Stimulated activated naive CD4-positive, alpha-beta T cell (primary cell): ENCODE data around the gene KLHL42.
"Not testable (repeated sequence)": the region's sequence is repeated elsewhere in the genome, so short reads cannot be mapped to it uniquely, and the experiment has no call there.

Experiments used
- DNase-seq, 6 experiments: peaks; one replicate each; lab custom pipeline; 2025; lab: John Stamatoyannopoulos, UW

Gene KLHL42, protein sequence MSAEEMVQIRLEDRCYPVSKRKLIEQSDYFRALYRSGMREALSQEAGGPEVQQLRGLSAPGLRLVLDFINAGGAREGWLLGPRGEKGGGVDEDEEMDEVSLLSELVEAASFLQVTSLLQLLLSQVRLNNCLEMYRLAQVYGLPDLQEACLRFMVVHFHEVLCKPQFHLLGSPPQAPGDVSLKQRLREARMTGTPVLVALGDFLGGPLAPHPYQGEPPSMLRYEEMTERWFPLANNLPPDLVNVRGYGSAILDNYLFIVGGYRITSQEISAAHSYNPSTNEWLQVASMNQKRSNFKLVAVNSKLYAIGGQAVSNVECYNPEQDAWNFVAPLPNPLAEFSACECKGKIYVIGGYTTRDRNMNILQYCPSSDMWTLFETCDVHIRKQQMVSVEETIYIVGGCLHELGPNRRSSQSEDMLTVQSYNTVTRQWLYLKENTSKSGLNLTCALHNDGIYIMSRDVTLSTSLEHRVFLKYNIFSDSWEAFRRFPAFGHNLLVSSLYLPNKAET

DNA sequence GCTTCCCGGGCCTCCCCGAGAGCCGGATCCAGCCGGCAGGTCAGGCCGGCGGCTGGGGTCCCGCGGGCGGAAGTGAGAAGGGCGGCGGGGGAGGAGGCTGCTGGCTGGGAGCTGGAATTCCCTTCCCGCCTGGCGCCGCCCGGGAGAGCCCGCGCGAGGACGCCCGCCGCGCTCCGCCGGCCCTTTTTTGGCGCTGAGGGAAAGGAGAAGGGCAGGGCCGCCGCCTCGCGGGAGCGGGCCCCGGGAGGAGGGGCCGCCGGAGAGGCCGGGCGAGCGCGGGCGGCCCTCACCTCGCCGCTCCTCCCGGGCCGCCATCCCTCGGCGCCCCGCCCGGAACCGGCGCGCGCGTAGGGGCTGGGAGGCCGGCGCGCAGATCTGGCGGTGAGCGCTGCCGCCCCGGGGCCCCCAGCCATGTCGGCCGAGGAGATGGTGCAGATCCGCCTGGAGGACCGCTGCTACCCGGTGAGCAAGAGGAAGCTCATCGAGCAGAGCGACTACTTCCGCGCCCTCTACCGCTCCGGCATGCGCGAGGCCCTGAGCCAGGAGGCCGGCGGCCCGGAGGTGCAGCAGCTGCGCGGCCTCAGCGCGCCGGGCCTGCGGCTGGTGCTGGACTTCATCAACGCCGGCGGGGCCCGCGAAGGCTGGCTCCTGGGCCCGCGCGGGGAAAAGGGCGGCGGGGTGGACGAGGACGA lies at the start of gene KLHL42, which contains the start of gene MANSC4:
TSS of gene KLHL42 (plus strand) at position 314 of the 692 bp plus-strand sequence. CDS start at position 412, 98 bp downstream.
TSS of gene MANSC4 (minus strand) at position 317 of the 692 bp plus-strand sequence. CDS start 8,960 bp downstream, outside the sequence.
- DNase-seq, result peak; percentile 35 to 72 (median 52)

DNA sequence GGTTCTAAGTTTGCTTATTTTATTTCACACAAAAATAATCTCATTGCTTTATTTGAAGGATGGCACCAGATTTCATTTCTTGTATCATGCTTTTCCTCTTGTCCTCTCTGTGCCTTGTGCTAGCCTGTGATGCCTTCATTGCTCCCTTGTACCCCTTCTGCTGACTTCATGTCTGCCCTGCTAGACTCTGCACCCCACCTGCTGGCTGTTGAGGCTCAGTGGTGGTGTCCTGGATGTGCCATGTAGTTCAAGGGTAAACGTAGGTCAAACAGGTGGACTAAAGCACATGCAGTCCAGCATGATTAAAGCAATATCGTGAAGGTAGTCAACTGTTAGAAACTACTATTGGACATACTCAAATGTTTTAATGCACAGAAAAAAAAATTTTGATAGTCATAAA lies 47.8 kb upstream of the KLHL42 start:
- no peak for DNase-seq

DNA sequence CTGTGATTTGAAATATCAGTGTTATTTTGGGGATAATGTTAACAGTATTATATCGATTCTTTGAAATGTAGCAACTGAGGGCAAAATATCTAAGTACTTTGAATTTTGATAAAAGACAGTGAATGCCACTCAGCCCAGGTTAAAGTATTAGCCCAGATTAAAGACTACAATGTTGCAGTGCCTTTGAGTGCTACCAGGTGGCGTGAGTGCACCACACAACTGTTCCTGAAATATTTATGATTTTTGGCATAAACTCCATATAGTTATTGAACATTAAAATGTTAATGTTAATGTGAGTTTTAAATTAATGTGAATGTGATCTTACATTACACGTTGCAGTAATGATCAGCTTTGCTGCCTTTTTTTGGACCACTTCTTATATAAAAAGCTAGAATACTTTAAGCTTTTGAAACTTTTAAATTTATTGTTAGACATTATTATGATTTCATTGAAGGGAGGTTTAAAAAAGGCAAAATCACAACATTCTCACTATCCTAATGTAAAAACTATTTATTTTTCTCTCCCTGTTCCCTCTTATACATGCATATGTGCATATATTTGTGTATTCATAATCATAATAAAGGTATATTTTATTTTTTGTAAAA lies 46.9 kb upstream of the KLHL42 start:
- DNase-seq, result peak in 4 of 6 experiments; percentile 2 to 47 (median 24)

DNA sequence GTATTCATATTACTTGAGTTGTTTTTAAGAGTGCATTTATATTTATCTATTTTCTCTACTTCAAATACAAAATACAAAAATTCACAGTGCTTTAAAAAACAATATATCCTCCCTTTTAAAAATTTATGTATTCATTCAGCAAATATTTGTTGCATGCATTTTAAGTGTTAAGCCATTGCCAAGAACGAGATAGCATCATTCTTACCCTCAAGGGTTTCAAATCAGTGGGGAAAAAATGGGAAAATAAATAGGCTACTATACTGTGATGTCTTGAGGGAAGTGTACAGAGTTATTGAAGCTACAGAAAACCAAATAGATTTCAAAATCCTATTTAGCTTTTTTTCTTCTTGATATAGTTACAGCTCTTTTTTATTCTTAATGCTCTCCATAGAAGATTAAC lies 46.2 kb upstream of the KLHL42 start:
- DNase-seq, result no peak

DNA sequence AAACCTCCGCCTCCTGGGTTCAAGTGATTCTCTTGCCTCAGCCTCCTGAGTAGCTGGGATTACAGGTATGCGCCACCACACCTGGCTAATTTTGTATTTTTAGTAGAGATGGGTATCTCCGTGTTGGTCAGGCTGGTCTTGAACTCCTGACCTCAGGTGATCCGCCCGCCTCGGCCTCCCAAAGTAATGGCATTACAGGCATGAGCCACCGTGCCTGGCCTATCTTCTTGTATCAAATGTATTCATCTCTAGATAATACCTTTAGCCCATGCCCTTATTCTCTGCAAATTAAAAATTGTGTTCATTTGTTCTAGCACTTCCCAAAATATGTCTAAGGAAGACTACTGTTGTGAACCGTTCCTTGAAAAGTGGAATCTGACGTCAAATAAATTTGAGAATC lies 45.7 kb upstream of the KLHL42 start:
- not testable (repeated sequence) for DNase-seq

DNA sequence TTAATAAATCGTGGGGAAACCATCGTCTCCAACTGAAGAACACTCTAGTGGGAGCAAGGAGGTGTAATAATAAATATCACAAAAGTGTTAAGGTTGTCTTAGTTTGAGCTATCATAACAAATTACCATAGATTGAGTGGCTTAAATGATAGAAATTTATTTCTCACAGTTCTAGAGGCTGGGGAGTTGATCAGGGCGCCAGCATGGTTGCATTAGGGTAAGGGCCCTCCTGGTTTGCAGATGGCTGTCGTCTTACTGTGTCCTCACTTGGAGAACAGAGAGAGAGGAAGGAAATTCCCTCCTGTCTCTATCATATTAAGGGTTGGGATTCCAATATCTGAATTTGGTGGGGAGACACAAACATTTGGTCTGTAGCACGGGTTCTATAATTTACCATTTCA lies 36.4 kb upstream of the KLHL42 start:
- DNase-seq, result no peak

DNA sequence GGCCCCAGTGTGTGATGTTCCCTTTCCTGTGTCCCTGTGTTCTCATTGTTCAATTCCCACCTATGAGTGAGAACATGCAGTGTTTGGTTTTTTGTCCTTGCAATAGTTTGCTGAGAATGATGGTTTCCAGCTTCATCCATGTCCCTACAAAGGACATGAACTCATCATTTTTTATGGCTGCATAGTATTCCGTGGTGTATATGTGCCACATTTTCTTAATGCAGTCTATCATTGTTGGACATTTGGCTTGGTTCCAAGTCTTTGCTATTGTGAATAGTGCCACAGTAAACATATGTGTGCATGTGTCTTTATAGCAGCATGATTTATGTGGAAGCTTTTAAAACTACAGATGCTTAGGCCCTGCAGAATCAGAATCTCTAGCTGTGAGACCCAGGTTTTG lies 34.3 kb upstream of the KLHL42 start:
- DNase-seq, result not testable (repeated sequence)

DNA sequence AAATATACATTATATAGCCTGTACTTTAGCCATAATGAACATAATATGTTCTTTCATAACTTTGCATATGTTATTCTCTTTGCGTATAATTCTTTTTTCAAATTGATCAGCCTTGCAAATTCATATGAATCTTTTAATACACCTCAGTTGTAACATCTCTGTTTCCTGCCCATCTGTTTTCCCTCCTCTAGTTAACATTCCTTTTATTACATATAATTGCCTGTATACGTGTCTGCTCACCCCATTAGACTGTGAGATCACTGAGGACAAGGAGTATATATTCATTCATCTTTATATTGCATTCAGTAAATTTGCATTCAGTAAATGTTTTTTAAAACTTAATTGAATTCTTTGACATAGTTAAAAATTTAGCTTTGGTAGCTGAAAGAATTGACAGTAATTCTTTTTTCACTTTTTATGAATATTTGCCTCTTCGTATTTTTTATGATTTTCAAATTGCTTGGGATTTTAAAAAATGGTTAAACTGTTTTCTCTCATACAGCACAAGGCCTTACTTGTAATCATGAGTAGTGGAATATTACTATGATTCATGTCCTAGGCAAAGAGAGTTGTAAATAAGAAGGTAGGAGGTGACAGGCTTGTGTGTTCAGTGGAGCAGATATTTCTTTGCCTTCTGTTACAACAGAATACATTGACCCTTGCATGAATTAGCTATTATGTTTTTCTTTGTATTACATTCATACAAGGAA lies 32.8 kb upstream of the KLHL42 start:
- DNase-seq, result no peak

DNA sequence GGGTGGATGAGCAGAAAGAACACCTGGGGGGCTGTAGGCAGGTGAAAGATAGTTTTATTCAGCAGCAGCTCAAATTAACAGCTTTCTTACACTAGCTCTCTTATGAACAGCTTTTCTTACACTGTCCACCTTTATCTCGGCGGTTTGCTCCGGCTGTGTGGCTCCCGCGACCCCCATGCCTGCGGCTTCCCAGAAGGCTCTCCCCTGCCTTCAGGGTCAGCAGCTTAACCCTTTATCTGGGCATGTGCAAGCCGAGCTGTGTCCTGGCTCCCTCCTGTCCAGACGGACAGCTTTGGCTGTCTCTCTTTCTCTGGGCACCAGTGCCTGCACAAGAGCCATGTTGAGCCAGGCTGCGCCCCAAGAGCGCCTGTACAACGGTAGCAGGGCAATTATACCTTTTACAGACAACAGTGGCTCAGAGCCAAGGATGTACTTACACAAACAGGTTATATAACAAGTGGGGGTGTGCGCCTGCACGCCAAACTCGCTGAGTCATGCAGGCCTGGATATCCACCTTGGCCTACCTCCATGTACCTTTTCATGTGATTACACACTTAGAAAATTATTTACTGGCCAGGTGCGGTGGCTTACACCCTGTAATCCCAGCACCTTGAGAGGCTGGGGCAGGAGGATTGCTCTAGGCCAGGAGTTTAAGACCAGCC lies 28.5 kb upstream of the KLHL42 start:
- no peak for DNase-seq

DNA sequence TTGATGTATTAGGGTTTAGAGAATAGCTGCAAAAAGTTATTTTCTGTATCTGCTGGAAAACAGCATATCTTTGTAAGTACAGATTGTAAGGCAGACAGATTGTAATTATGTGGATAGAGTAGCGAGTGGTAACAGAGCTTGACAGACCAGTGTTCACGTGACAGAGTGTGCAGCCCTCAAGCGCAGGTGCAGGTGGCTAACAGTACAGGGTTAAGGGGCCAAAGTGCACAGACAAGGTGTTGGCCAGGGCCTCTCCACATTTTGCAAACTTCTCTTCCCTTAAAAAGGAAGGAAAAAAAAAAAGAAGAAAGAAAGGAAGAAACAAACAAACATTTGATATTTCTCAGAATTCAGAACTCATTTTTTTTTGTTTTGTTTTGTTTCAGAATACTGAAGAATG lies 25.2 kb upstream of the KLHL42 start:
- DNase-seq, result no peak

DNA sequence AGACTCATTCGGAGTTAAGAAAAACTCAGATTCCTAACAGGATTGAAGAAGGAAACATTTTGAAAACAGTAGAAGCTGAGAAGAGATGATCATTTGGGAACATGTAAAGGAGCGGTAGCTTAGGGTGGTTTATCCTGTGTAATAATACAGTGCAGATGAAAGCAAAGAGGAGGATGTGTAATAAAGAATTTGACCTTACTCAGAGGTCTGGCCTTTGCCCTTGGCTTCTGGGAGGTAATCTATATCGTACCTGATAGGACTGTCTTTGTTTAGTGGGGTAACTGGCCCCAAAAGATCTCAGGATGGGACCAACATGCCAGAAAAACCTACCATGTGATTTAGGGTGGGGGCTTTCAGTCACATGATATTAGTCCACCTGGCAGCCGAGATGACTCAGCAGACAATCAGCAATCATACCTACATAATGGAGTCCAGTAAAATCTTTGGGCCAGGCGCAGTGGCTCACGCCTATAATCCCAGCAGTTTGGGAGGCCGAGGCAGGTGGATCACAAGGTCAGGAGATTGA lies 23.3 kb upstream of the KLHL42 start:
- no peak for DNase-seq

DNA sequence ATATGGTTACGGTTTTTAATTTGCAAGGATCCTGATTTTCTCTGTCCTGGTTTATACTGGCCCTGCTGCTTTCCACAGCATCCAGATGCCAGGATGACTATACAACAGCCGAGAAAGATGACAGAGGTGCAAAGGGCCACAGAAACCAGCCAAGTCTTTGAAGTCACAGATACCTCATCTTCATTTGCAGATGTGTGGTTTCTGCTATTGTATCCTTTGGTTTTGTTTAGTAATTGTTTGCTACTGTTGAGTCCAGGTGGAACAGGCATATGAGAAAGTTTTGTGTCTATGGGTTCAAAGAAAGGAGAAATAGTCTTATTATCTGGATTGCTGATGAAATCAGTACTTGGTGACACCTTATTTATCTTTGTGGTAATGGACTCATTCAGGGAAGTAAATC lies 17.3 kb upstream of the KLHL42 start:
- no peak for DNase-seq

DNA sequence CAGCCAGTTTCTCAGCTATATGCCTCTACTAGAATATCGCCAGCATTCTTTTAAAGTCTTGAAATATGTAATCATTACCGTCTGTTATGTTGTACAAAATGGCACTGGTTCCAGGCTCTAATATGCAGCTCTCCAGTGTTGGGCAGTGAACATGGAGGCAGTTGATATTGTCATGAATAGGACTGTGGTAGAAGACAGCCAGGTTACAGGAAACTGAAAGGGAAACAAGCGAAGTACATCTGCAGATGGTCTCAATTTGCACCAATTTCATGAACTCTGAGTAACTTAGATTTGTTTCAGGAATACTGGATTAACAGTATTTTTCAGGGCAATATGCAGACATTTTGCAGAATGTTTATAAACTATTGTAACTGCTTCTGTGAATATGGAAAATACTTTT lies 13.4 kb upstream of the KLHL42 start:
- no peak for DNase-seq

DNA sequence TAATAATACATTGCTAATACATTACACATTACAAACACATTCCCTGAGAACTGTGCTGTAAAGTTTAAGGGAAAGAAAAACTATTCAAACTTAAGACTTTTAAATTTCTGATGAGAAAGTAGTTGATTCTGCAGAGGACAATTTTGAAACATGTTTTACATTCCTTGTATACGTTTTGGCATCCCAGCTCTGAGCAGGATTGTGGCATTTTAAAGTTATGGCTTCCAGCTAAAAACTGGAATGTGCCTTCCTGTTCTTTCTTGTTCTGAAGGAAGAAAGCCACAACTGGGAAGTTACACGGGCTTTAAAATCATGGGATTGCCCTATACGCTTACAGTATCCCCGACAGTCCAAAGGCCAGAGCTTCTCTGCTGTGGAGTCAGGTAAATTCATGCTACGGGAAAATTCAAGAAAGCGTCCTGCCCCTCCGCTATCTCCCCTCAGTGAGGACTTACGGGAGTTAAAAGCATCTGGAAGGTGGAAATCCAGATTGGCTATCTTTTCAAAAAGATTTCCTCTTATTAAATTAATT lies 10.8 kb upstream of the KLHL42 start:
- no peak for DNase-seq

DNA sequence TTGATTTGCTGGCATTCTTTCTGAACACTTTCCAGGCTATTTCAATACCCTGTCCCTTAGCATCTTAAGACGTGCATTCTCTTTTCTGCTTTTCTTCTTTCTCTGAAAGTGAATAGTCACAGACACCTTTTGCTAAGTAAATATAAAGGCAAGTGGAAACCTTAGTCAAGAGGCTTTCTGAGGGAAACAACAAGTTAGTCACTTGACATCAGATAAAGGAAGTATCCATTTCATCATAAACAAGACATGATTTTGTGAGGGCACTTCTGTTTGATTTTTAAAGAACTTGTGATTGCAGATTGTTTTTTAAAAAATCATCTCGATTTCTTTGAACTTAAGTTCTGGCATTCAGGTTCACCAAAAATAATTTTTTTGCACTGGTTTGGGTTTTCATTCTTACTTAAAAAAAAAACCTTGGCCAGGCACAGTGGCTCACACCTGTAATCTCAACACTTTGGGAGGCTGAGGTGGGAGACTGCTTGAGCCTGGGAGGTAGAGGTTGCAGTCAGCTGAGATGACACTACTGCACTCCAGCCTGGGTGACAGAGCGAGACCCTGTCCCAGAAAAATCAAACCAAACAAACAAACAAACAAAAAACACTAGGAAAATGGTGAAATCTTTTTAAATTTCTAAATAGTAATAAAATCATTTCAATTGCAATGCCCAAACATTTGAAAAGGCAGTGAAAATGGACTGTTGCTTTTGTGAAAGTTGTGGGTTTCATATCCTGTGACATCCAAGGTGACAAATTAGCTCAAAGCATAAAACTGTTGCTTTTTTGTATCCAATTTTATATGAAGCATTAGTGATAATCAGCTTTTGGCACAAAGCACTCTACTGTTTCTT lies 8.3 kb upstream of the KLHL42 start:
- no peak for DNase-seq

DNA sequence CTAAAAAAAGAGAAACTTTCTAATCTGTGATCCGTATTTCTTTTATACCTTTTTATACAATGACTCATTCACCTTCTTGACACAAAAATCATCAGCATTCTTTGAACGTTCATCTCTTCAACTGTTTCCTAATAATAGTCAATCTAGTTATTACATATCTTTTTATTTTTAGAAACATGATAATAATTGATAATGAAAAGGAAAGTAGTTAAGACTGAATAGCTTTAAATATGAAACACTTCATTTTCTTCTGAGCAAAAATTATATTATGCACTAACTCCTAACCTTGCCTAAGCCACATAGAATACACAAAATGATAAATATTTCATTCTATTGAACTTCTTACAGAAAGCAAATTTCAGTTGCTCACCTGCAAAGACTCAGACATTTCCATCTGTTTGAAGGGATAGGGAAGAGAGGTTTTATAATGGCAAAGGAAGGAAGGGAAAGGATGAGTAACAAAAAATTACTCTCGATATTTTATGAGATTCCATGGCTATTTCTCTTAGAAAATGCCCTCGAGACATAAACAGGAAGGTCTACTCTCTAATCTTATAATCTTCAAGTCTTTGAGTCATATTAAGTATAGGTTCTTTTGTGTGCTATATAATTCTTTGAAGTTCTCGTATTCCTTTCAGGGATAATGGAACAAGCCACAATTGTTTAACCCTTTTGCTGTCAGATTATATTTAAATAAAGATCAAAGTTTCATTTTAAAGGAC lies 7.5 kb upstream of the KLHL42 start:
- no peak for DNase-seq

DNA sequence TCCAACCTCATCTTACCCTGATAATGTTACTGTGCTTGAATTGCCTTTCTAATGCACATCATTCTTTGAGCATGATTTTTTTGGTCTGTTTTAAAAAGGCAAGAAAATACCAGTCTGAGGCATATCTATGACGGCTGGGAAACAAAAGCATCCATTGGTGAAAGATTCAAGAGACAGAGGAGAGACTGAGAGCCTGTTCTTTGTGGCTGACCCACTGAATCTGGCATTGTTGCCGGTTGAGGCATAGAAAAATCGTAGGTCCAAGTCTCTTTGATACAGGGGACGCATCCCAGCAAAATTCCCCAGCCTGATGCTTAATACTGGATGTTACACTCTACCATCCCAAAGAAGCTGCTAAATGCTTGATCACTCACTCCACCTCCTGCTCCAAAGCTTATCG lies 2.9 kb upstream of the KLHL42 start:
- no peak for DNase-seq

DNA sequence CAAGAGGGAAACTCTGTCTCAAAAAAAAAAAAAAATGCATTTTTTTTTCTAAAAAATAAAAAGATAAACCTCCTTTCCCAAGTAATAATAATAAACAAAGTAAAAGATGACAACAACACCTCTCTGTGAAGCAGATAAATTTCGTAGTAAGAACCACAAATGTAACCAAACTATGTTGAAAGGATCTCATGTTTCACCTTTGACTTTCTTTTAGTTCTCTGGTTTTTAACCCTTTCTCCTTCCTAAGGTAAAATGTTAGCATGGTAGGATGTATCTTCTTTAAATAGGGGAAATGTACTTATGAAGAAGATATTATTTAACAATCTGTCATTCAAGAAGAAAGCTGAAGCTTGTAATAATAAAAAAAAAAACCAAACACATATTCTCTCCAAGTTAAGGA lies 1.8 kb upstream of the KLHL42 start:
- no peak for DNase-seq

DNA sequence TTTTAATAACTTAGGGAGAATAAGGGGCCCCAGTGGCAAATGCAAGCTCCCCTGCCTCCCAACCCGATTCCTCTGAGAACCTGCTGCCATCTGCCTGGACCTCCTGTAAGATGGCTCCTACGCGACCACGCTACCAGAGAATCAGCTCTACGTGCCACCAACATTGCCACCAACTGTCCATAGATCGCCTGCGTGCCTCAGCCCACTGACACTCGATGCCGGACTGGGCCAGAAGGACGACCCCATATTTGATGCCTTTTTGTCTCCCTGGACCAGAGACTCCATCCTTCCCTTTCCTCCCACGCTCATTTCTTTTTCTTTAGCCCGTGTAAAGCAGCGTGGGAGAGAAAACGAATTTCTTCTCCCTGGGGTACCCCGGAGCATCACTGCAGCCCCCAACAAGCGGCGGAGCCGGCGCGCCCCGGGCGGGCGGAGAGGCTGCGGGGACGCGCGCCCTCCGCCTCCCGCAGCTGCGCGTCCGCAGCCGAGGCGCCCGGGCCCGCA lies 565 bp upstream of the KLHL42 start:
- DNase-seq, result peak in 2 of 6 experiments; percentile 16 to 29
